Activated CD4-positive, alpha-beta T cell treated with anti-CD3 and anti-CD28 coated beads, Interleukin-2, amount 50 U/mL, for 48 hours (primary cell): Measurements from ENCODE around the gene AGBL1.

Source experiments
- DNase-seq, 2 experiments: peaks; one replicate each; pipeline ENCODE4 v3.0.0-alpha.2; 2020

Gene AGBL1

GRCh38 chr15:86329311-86330013 is 249.8 kb downstream of the AGBL1 start:
- DNase-seq, result no peak

- no peak for DNase-seq
Measured at GRCh38 chr15:86333819-86334218, 254.1 kb downstream of the AGBL1 start.

GRCh38 chr15:86336051-86336788 is 256.5 kb downstream of the AGBL1 start:
- peak in 1 of 2 experiments; percentile 10 for DNase-seq

- no peak for DNase-seq
Measured at GRCh38 chr15:86337071-86337470, 257.4 kb downstream of the AGBL1 start.

- no peak for DNase-seq
Measured at GRCh38 chr15:86347245-86347644, 267.6 kb downstream of the AGBL1 start.

- no peak for DNase-seq
Measured at GRCh38 chr15:86349565-86349964, 269.9 kb downstream of the AGBL1 start.

- DNase-seq, result no peak
Measured at GRCh38 chr15:86353213-86353612, 273.5 kb downstream of the AGBL1 start.

GRCh38 chr15:86355361-86355760 is 275.7 kb downstream of the AGBL1 start:
- DNase-seq, result no peak

GRCh38 chr15:86355801-86356200 is 276.1 kb downstream of the AGBL1 start:
- DNase-seq, result no peak

- peak in 1 of 2 experiments; percentile 9 for DNase-seq
Measured at GRCh38 chr15:86362555-86362954, 282.9 kb downstream of the AGBL1 start.

- DNase-seq, result no peak
Measured at GRCh38 chr15:86373147-86373546, 293.5 kb downstream of the AGBL1 start.

- DNase-seq, result no peak
Measured at GRCh38 chr15:86375733-86376280, 296.1 kb downstream of the AGBL1 start.

- DNase-seq, result no peak
Measured at GRCh38 chr15:86377914-86378313, 298.2 kb downstream of the AGBL1 start.

GRCh38 chr15:86382341-86382740 is 302.7 kb downstream of the AGBL1 start:
- no peak for DNase-seq

GRCh38 chr15:86383611-86384010 is 303.9 kb downstream of the AGBL1 start:
- DNase-seq, result no peak

GRCh38 chr15:86384186-86384585 is 304.5 kb downstream of the AGBL1 start:
- DNase-seq, result no peak

- DNase-seq, result no peak
Measured at GRCh38 chr15:86392296-86392695, 312.6 kb downstream of the AGBL1 start.

GRCh38 chr15:86392874-86393273 is 313.2 kb downstream of the AGBL1 start:
- no peak for DNase-seq

GRCh38 chr15:86394866-86395265 is 315.2 kb downstream of the AGBL1 start:
- DNase-seq, result no peak

- DNase-seq, result no peak
Measured at GRCh38 chr15:86399041-86399954, 319.6 kb downstream of the AGBL1 start.

GRCh38 chr15:86403221-86403620 is 323.6 kb downstream of the AGBL1 start:
- DNase-seq, result no peak

GRCh38 chr15:86403914-86404583 is 324.4 kb downstream of the AGBL1 start:
- no peak for DNase-seq
